ENCODE measurements around the gene GDPD5.
A peak's percentile ranks its signal among the peaks of the same experiment; 100 is the strongest.

GDPD5 gene

DNA sequence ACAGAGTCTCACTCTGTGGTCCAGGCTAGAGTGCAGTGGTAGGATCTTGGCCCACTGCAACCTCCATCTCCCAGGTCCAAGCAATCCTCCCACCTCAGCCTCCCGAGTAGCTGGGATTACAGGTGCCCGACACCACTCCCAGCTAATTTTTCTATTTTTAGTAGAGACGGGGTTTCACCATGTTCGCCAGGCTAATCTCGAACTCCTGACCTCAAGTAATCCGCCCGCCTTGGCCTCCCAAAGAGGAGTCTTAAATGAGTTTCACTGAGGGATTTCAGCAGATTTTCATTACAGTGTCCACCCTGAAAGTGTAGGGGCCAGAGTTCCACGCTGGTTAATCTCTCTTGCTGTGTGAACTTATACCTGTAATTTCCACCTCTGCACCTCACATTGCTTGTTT is 126.8 kb downstream of the GDPD5 start:
- Histone ChIP-seq H3F3A (ENCODE audit: insufficient read depth) (peaks cover 45% of the 10 kb centered on the region), H3K27ac (ENCODE audit: low read depth, low read length) (no peak overlapping the region), H3K9me3 (ENCODE audit: insufficient read depth, low read length) (no peaks in the 10 kb centered on the region), H3K4me3 (ENCODE audit: insufficient read depth, low read length, poor library complexity, severe bottlenecking) (no peak overlapping the region), H4K20me1 (ENCODE audit: low read depth, low read length) (peaks cover 30% of the 10 kb centered on the region), H3K27me3 (ENCODE audit: low read length) (no peaks in the 10 kb centered on the region), H2AFZ (ENCODE audit: low read depth, low read length, severe bottlenecking) (peak overlapping the region; percentile 80), H3K36me3 (ENCODE audit: low read length) (peaks cover 33% of the 10 kb centered on the region), H3K9ac (ENCODE audit: low read length) (no peak overlapping the region), H3K9me2 (replicated peaks; ENCODE audit: insufficient read depth, low read length) (no peaks in the 10 kb centered on the region), H3K79me2 (ENCODE audit: insufficient read depth, low read length) (peaks cover 44% of the 10 kb centered on the region), H3K4me2 (ENCODE audit: low read depth, low read length, poor library complexity, severe bottlenecking) (peak overlapping the region; percentile 18)
- TF ChIP-seq EZH2phosphoT487 (conservative IDR thresholded peaks at IDR 0.05; ENCODE audit: low read length) = no peak
- TF ChIP-seq, protein P1, sequence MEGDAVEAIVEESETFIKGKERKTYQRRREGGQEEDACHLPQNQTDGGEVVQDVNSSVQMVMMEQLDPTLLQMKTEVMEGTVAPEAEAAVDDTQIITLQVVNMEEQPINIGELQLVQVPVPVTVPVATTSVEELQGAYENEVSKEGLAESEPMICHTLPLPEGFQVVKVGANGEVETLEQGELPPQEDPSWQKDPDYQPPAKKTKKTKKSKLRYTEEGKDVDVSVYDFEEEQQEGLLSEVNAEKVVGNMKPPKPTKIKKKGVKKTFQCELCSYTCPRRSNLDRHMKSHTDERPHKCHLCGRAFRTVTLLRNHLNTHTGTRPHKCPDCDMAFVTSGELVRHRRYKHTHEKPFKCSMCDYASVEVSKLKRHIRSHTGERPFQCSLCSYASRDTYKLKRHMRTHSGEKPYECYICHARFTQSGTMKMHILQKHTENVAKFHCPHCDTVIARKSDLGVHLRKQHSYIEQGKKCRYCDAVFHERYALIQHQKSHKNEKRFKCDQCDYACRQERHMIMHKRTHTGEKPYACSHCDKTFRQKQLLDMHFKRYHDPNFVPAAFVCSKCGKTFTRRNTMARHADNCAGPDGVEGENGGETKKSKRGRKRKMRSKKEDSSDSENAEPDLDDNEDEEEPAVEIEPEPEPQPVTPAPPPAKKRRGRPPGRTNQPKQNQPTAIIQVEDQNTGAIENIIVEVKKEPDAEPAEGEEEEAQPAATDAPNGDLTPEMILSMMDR (IDR thresholded peaks at IDR 0.05; ENCODE audit: insufficient read depth, low read length, poor library complexity, severe bottlenecking) = no peak

DNA sequence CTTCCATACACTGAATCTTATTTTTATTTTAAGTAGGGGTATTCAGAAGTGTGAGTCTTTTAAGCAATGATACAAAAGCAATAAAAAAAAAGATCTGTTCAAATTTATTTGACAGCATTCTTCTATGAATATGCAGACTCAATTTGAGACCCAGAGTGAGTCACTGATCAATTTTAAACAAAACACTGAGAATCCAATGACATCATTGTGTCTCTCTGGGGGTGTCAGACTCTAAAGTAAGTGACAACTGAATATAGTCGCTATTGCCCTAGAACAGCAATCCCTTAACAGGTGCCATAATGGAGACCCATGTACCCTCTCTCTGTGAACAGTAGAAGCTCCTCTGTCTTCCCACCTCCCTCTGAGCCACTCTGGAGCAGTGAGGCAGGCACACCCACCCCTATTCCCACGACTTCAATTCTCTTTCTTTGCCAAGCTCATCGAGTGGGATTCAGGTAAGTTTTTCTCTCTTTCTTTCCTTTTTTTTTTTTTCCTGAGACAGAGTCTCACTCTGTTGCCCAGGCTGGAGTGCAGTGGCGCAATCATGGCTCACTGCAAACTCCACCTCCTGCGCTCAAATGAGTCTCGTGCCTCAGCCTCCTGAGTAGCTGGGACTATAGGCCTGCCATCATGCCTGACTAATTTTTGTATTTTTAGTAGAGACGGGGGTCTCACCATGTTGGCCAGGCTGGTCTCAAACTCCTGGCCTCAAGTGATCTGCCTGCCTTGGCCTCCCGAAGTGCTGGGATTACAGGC is 131.5 kb downstream of the GDPD5 start:
- TF ChIP-seq EZH2phosphoT487 (conservative IDR thresholded peaks at IDR 0.05; ENCODE audit: low read length) = no peak
- TF ChIP-seq, protein P1 (IDR thresholded peaks at IDR 0.05; ENCODE audit: insufficient read depth, low read length, poor library complexity, severe bottlenecking) = no peak
- H3K4me2 ChIP-seq (ENCODE audit: low read depth, low read length, poor library complexity, severe bottlenecking) = no peak overlapping the region

DNA sequence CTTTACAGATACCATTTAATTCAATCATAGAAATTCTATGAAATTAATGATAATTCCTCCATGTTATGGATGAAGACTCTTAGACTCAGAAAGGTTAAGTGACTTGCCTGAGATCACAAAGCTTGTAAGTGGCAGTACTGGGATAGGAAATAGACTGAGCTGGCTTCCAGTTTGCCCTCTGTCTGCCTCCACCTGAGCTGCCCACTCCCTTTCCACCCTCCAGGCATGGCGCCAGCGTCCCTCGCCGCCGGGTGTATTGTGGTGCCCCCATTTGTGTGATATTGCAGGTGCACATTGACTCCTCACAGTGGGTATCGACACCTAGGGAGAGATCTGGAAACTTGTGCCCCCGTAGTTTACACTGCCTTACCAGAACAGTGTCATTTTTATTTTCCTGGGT is 135.8 kb downstream of the GDPD5 start:
- Histone ChIP-seq H2AFZ (ENCODE audit: low read depth, low read length, severe bottlenecking) (no peak overlapping the region), H3K4me2 (ENCODE audit: low read depth, low read length, poor library complexity, severe bottlenecking) (no peak overlapping the region), H3K9me2 (replicated peaks; ENCODE audit: insufficient read depth, low read length) (no peaks in the 10 kb centered on the region), H4K20me1 (ENCODE audit: low read depth, low read length) (no peaks in the 10 kb centered on the region), H3K27ac (ENCODE audit: low read depth, low read length) (no peak overlapping the region), H3K27me3 (ENCODE audit: low read length) (no peaks in the 10 kb centered on the region), H3K4me3 (ENCODE audit: insufficient read depth, low read length, poor library complexity, severe bottlenecking) (no peak overlapping the region), H3K9ac (ENCODE audit: low read length) (no peak overlapping the region), H3K36me3 (ENCODE audit: low read length) (no peaks in the 10 kb centered on the region), H3F3A (ENCODE audit: insufficient read depth) (no peaks in the 10 kb centered on the region), H3K79me2 (ENCODE audit: insufficient read depth, low read length) (no peaks in the 10 kb centered on the region), H3K9me3 (ENCODE audit: insufficient read depth, low read length) (no peaks in the 10 kb centered on the region)
- TF ChIP-seq, protein P1 (IDR thresholded peaks at IDR 0.05; ENCODE audit: insufficient read depth, low read length, poor library complexity, severe bottlenecking) = no peak
- no peak for TF ChIP-seq EZH2phosphoT487 (conservative IDR thresholded peaks at IDR 0.05; ENCODE audit: low read length)

More for the DNA sequence above, 131.5 kb downstream of the GDPD5 start:
- Histone ChIP-seq H3F3A (ENCODE audit: insufficient read depth) (no peaks in the 10 kb centered on the region), H3K4me3 (ENCODE audit: insufficient read depth, low read length, poor library complexity, severe bottlenecking) (no peak overlapping the region), H2AFZ (ENCODE audit: low read depth, low read length, severe bottlenecking) (no peak overlapping the region), H3K9me3 (ENCODE audit: insufficient read depth, low read length) (no peaks in the 10 kb centered on the region), H3K36me3 (ENCODE audit: low read length) (no peaks in the 10 kb centered on the region), H3K27me3 (ENCODE audit: low read length) (no peaks in the 10 kb centered on the region), H3K79me2 (ENCODE audit: insufficient read depth, low read length) (no peaks in the 10 kb centered on the region), H3K9ac (ENCODE audit: low read length) (no peak overlapping the region), H3K9me2 (replicated peaks; ENCODE audit: insufficient read depth, low read length) (no peaks in the 10 kb centered on the region), H3K27ac (ENCODE audit: low read depth, low read length) (no peak overlapping the region), H4K20me1 (ENCODE audit: low read depth, low read length) (no peaks in the 10 kb centered on the region)
